K562 (cell line): ENCODE results near the gene SRGN. TPM values are rescaled to one million over a fixed set of nuclear protein-coding genes. Genes with fewer than 3 reads are reported as not detected.

ENCODE experiments used
- CSDE1 ChIP-seq, 2 experiments: fragments of 450-650 bp; IDR thresholded peaks; 2 replicates each; pipeline ENCODE4 v1.6.1; 2016; ENCODE audit warnings: mild to moderate bottlenecking in 1 of 2
- CTBP1 ChIP-seq: fragments of 450-650 bp; IDR thresholded peaks from 2 replicates; pipeline ENCODE4 v1.6.1; 2016; ENCODE audit warnings: borderline replicate concordance
- FOXK2 ChIP-seq, 2 experiments: fragments of 450-650 bp; IDR thresholded peaks in 1 of 2; conservative IDR thresholded peaks in 1 of 2; 2 replicates each; pipeline ENCODE4 v1.6.1; 2016; ENCODE audit warnings: low read depth in 2 of 2, mild to moderate bottlenecking in 1 of 2
- HIVEP1 ChIP-seq: fragments of 250-450 bp; sonication (Bioruptor Pico); IDR thresholded peaks from 2 replicates; pipeline ENCODE4 v1.4.0; 2020; ENCODE audit warnings: mild to moderate bottlenecking
- HLTF ChIP-seq: fragments of 450-650 bp; IDR thresholded peaks from 2 replicates; pipeline ENCODE4 v1.6.1; 2016
- KAT8 ChIP-seq: fragments of 450-650 bp; IDR thresholded peaks from 2 replicates; pipeline ENCODE4 v1.6.1; 2016; ENCODE audit warnings: low read depth, mild to moderate bottlenecking
- NEUROD1 ChIP-seq: fragments of 150-350 bp; IDR thresholded peaks from 2 replicates; pipeline ENCODE4 v1.6.1; 2014; ENCODE audit warnings: borderline replicate concordance, low read length, low read depth; ENCODE audit not compliant: partially characterized antibody
- PRPF4 ChIP-seq: fragments of 200-400 bp; formaldehyde crosslinking; IDR thresholded peaks from one replicate; pipeline ENCODE4 v1.6.1; 2017; ENCODE audit warnings: low read length, low read depth, mild to moderate bottlenecking; ENCODE audit not compliant: insufficient read depth, poor library complexity, severe bottlenecking
- PYGO2 ChIP-seq: fragments of 450-650 bp; IDR thresholded peaks from 2 replicates; pipeline ENCODE4 v1.6.1; 2016; ENCODE audit warnings: mild to moderate bottlenecking, missing genetic modification characterization, moderate library complexity, missing compliant biosample characterization
- RBBP5 ChIP-seq: fragments of 200-600 bp; sonication (generic); IDR thresholded peaks from 2 replicates; pipeline ENCODE4 v1.6.1; 2012; ENCODE audit warnings: borderline replicate concordance, mild to moderate bottlenecking, low read length, control low read depth, inconsistent platforms; ENCODE audit not compliant: insufficient read depth, poor library complexity, severe bottlenecking
- TBP ChIP-seq: optimal IDR thresholded peaks from 2 replicates; pipeline ENCODE3; 2011; ENCODE audit warnings: low read depth, low read length, improper control_type of control experiment
- ZBTB7A ChIP-seq: IDR thresholded peaks from 2 replicates; pipeline ENCODE4 v1.6.1; 2011; ENCODE audit warnings: low read depth, mild to moderate bottlenecking, low read length, moderate library complexity, borderline replicate concordance; ENCODE audit not compliant: control insufficient read depth
- ZC3H8 ChIP-seq: fragments of 450-650 bp; IDR thresholded peaks from 2 replicates; pipeline ENCODE4 v1.6.1; 2017
- polyA plus RNA-seq, 8 experiments: library from polyadenylated mRNA; depleted of rRNA in 4 of 8; stranded (reverse) in 5 of 8; unstranded in 3 of 8; fragments of >200 nt; fragmentation: Nextera tagmentation in 2 of 8; fragmentation: Illumina TruSeq in 1 of 8; extraction: Ambion mirVana in 2 of 8; extraction: Trizol in 1 of 8; gene quantifications; 2 replicates each; pipeline versions ENCODE4 v1.2.1 to v1.2.3, GENCODE V29; 2011 to 2014; ENCODE audit warnings: inconsistent platforms in 1 of 8, missing spikeins in 1 of 8
- total RNA-seq, 7 experiments: library from RNA; depleted of rRNA in 6 of 7; stranded (reverse); fragments of >200 nt in 6 of 7; fragmentation: Illumina TruSeq in 2 of 7; extraction: Trizol in 2 of 7; gene quantifications; 2 replicates each; pipeline versions ENCODE4 v1.2.1 to v1.2.3, GENCODE V29; 2011 to 2021; ENCODE audit warnings: low replicate concordance in 1 of 7
- TF ChIP-seq, protein P1 (sequence below): fragments of 250-450 bp; sonication (Bioruptor Pico); IDR thresholded peaks from 2 replicates; pipeline ENCODE4 v1.8.0; 2021; ENCODE audit warnings: moderate library complexity, mild to moderate bottlenecking, inconsistent platforms
- TF ChIP-seq, protein P2 (sequence below): fragments of 250-450 bp; sonication (Bioruptor Pico); IDR thresholded peaks from 2 replicates; pipeline ENCODE4 v1.4.0; 2020; ENCODE audit warnings: mild to moderate bottlenecking, moderate library complexity
- TF ChIP-seq, protein P3 (sequence below): fragments of 450-650 bp; IDR thresholded peaks from 2 replicates; pipeline ENCODE4 v1.6.1; 2016; ENCODE audit warnings: antibody characterized with exemption
- TF ChIP-seq, protein P4 (sequence below): fragments of 250-450 bp; sonication (Bioruptor Pico); IDR thresholded peaks from 2 replicates; pipeline ENCODE4 v1.4.0; 2020; ENCODE audit warnings: mild to moderate bottlenecking, moderate library complexity, borderline replicate concordance
- TF ChIP-seq, protein P5 (sequence below): sonication (generic); formaldehyde crosslinking; IDR thresholded peaks from 2 replicates; pipeline ENCODE4 v1.8.1; 2022; ENCODE audit warnings: missing genetic modification reagents

The SRGN gene
- total and polyA plus RNA-seq, 9 of the 15 experiments (the other 6 are each of a cell fraction or from before 2014, with no cell fraction given), result 136 to 304 (median 180) TPM

DNA sequence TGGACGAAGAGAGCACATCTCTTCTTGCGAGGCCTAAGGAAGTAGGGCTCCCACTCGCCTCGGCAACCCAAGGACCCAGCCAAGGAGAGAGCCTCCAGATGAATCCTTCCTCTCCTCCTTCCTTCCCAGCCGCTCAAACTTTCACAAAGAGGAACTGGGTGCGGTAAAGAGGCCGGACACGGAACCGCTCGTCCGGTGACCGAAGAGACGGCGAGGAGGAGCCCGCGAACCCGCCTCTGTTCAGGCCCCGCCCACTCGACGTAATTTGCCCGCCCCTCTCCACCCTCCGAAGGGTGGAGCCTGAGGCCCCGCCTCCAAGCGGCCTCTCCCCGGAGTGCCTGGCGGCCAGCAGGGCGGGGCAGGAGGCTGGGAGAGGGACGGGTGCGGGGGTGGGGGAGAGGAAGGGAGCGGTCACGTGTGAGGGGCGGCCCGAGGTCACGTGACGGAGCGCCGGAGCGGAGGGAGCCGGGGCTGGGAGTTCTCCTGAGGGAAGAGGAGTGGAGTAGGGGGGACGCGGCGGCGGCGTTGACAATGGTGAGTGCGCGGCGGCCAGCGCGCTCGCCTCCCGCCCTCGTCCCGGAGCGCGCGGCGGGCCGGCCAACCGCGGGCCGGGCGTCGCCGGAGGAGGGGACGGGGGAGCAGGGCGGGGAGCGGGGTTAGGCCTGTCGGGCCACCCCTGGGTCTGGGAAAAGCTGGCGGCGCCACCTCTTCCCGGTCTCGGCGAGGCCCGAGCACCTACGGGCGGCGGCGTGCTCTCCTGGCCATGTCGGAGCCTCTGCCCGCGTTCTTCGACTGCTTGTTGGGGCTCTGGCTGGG is 36.1 kb downstream of the SRGN start, which contains the start of gene VPS26A (continued):
- no peak for TF ChIP-seq PRPF4
- TF ChIP-seq, protein P1, sequence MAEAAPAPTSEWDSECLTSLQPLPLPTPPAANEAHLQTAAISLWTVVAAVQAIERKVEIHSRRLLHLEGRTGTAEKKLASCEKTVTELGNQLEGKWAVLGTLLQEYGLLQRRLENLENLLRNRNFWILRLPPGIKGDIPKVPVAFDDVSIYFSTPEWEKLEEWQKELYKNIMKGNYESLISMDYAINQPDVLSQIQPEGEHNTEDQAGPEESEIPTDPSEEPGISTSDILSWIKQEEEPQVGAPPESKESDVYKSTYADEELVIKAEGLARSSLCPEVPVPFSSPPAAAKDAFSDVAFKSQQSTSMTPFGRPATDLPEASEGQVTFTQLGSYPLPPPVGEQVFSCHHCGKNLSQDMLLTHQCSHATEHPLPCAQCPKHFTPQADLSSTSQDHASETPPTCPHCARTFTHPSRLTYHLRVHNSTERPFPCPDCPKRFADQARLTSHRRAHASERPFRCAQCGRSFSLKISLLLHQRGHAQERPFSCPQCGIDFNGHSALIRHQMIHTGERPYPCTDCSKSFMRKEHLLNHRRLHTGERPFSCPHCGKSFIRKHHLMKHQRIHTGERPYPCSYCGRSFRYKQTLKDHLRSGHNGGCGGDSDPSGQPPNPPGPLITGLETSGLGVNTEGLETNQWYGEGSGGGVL (CRISPR knock-in tag), result no peak
- TF ChIP-seq, protein P2, sequence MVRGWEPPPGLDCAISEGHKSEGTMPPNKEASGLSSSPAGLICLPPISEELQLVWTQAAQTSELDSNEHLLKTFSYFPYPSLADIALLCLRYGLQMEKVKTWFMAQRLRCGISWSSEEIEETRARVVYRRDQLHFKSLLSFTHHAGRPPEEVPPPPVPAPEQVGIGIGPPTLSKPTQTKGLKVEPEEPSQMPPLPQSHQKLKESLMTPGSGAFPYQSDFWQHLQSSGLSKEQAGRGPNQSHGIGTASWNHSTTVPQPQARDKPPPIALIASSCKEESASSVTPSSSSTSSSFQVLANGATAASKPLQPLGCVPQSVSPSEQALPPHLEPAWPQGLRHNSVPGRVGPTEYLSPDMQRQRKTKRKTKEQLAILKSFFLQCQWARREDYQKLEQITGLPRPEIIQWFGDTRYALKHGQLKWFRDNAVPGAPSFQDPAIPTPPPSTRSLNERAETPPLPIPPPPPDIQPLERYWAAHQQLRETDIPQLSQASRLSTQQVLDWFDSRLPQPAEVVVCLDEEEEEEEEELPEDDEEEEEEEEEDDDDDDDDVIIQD (CRISPR knock-in tag), result 0 out of 2 replicates have a peak, but pooled peaks have one; percentile 11
- TF ChIP-seq KAT8, result no peak
- TF ChIP-seq HLTF, result no peak
- peak; percentile 73 for TF ChIP-seq TBP
- TF ChIP-seq, protein P3, sequence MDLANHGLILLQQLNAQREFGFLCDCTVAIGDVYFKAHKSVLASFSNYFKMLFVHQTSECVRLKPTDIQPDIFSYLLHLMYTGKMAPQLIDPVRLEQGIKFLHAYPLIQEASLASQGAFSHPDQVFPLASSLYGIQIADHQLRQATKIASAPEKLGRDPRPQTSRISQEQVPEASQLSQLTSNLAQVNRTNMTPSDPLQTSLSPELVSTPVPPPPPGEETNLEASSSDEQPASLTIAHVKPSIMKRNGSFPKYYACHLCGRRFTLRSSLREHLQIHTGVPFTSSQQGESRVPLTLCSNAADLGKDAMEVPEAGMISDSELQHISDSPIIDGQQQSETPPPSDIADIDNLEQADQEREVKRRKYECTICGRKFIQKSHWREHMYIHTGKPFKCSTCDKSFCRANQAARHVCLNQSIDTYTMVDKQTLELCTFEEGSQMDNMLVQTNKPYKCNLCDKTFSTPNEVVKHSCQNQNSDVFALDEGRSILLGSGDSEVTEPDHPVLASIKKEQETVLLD, result no peak
- TF ChIP-seq CSDE1 (IDR thresholded peaks at IDR 0.05), result no peak
- TF ChIP-seq, protein P4, sequence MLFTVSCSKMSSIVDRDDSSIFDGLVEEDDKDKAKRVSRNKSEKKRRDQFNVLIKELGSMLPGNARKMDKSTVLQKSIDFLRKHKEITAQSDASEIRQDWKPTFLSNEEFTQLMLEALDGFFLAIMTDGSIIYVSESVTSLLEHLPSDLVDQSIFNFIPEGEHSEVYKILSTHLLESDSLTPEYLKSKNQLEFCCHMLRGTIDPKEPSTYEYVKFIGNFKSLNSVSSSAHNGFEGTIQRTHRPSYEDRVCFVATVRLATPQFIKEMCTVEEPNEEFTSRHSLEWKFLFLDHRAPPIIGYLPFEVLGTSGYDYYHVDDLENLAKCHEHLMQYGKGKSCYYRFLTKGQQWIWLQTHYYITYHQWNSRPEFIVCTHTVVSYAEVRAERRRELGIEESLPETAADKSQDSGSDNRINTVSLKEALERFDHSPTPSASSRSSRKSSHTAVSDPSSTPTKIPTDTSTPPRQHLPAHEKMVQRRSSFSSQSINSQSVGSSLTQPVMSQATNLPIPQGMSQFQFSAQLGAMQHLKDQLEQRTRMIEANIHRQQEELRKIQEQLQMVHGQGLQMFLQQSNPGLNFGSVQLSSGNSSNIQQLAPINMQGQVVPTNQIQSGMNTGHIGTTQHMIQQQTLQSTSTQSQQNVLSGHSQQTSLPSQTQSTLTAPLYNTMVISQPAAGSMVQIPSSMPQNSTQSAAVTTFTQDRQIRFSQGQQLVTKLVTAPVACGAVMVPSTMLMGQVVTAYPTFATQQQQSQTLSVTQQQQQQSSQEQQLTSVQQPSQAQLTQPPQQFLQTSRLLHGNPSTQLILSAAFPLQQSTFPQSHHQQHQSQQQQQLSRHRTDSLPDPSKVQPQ (CRISPR knock-in tag), result peak; percentile 87
- TF ChIP-seq RBBP5, result peak; percentile 96
- TF ChIP-seq ZC3H8, result no peak
- peak; percentile 58 for TF ChIP-seq NEUROD1
- TF ChIP-seq CTBP1, result peak; percentile 80
- no peak for TF ChIP-seq PYGO2 (tag)
- TF ChIP-seq FOXK2 (conservative IDR thresholded peaks at IDR 0.05 in 1 of 2, IDR thresholded peaks at IDR 0.05 in 1 of 2; ENCODE audit: low read depth in 2 of 2), result peak in 1 of 2 experiments; percentile 90; a peak in 2 of 4 replicates
- 0 out of 2 replicates have a peak, but pooled peaks have one; percentile 60 for TF ChIP-seq HIVEP1
- no peak for TF ChIP-seq ZBTB7A
- TF ChIP-seq, protein P5, sequence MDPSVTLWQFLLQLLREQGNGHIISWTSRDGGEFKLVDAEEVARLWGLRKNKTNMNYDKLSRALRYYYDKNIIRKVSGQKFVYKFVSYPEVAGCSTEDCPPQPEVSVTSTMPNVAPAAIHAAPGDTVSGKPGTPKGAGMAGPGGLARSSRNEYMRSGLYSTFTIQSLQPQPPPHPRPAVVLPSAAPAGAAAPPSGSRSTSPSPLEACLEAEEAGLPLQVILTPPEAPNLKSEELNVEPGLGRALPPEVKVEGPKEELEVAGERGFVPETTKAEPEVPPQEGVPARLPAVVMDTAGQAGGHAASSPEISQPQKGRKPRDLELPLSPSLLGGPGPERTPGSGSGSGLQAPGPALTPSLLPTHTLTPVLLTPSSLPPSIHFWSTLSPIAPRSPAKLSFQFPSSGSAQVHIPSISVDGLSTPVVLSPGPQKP (CRISPR knock-in tag), result no peak
